ENCODE measurements around the gene PTGDS. TPM values are rescaled to one million over a fixed set of nuclear protein-coding genes. Genes with fewer than 3 reads are reported as not detected.

The PTGDS gene
- total and polyA plus RNA-seq, 10 of the 15 experiments (the other 5 are each of a cell fraction or from before 2014, with no cell fraction given), result not detected

- ChIA-PET CTCF (interaction anchor here (1.0 kb wide), 1 partner anchor 88 kb away, joined by 3 read pairs; the partner anchor contains the start of gene AJM1), SMC1A (ENCODE audit: uncharacterized antibody, unreplicated experiment) (no interaction called here), RAD21 (ENCODE audit: unreplicated experiment) (no interaction called here), POLR2A (interaction anchor here (0.5 to 0.7 kb wide), 3 partner anchors 11 to 50 kb away, joined by 4 to 8 read pairs (median 6); no protein-coding TSS in a partner anchor)
- no peak for FAIRE-seq
- Histone ChIP-seq H3K4me1 (ENCODE audit: control insufficient read depth, insufficient read depth, low read length) (no peaks in the 10 kb centered on the region), H4K20me1 (ENCODE audit: control insufficient read depth, insufficient read depth) (no peaks in the 10 kb centered on the region), H3K27me3 (replicated peaks in 1 of 2; ENCODE audit: control insufficient read depth in 2 of 2, insufficient read depth in 2 of 2, low read length in 1 of 2) (no peaks in the 10 kb centered on the region), H3K36me3 (ENCODE audit: control insufficient read depth in 2 of 2, insufficient read depth in 2 of 2, low read length in 1 of 2) (peaks cover 11 to 16% of the 10 kb centered on the region in 2 experiments), H3K9ac (ENCODE audit: control insufficient read depth, insufficient read depth, low read length) (no peak overlapping the region), H3K4me3 (no peak overlapping the region), H3K27ac (ENCODE audit: control insufficient read depth, insufficient read depth) (no peak overlapping the region), H3K9me3 (replicated peaks; ENCODE audit: control insufficient read depth, insufficient read depth, low read length) (no peaks in the 10 kb centered on the region; the same call in 2 of the 3 replicates), H3K4me2 (ENCODE audit: control insufficient read depth, insufficient read depth) (no peak overlapping the region), H2AFZ (ENCODE audit: control insufficient read depth, low read depth, low read length) (no peak overlapping the region), H3K79me2 (ENCODE audit: control insufficient read depth, insufficient read depth, low read length) (no peaks in the 10 kb centered on the region)
- in situ Hi-C loops (cut with MboI) (no loop called here), intact Hi-C loops (cut with micrococcal nuclease; ENCODE audit: unreplicated experiment) (no loop called here)
- WGBS (ENCODE audit: insufficient coverage, insufficient replicate concordance, low lambda C conversion rate, missing lambda C conversion rate), result 100% methylated on average over 4 of the region's 4 CpGs
- DNase-seq (ENCODE audit: low read depth, low spot score), result no peak
- TF ChIP-seq E2F8 (IDR thresholded peaks at IDR 0.05; ENCODE audit: low read depth, partially characterized antibody), result no peak
- TF ChIP-seq SIX5 (IDR thresholded peaks at IDR 0.05; ENCODE audit: low read depth, low read length, severe bottlenecking), result no peak
- TF ChIP-seq ZNF24 (IDR thresholded peaks at IDR 0.05), result no peak
- no peak for TF ChIP-seq SUZ12 (IDR thresholded peaks at IDR 0.05; ENCODE audit: unreplicated experiment)
- no peak for TF ChIP-seq IRF5 (IDR thresholded peaks at IDR 0.05; ENCODE audit: borderline replicate concordance)
- TF ChIP-seq NBN (IDR thresholded peaks at IDR 0.05), result no peak
- no peak for TF ChIP-seq RELA (IDR thresholded peaks at IDR 0.05; ENCODE audit: borderline replicate concordance, partially characterized antibody)
- no peak for TF ChIP-seq SIN3A (IDR thresholded peaks at IDR 0.05; ENCODE audit: low read depth, low read length)
- no peak for TF ChIP-seq POLR2AphosphoS5 (IDR thresholded peaks at IDR 0.05; ENCODE audit: low read length)
- no peak for TF ChIP-seq TCF3 (IDR thresholded peaks at IDR 0.05; ENCODE audit: borderline replicate concordance, insufficient read depth, low read depth, low read length)
- no peak for TF ChIP-seq SREBF2 (IDR thresholded peaks at IDR 0.05; ENCODE audit: low read length)
- no peak for TF ChIP-seq SPI1 (IDR thresholded peaks at IDR 0.05; ENCODE audit: borderline replicate concordance, insufficient read depth, low read depth, low read length)
- no peak for ATAC-seq
- BruUV-seq (replicated peaks), result no TSS peak
These were observed 47.3 kb upstream of the PTGDS start for GRCh38 chr9:136930014-136930413.
